ENCODE results near the gene LIN54.

DNA sequence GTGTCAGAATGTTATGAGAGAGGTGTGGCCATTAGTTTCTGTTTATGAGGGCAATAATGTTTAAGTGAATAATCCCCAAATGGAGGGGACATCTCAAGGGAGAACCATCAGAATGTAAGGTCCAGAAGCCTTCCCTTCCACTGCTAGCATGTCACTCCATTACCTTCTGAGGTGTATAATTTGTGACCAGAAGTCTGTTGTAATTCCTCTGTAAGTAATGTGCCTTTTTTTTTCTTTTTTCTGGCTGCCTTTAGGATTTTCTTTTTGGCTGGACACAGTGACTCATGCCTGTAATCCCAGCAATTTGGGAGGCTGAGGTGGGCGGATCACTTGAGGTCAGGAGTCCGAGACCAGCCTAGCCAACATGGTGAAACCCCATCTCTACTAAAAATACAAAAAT, 13.6 kb upstream of the LIN54 start:
- TF ChIP-seq CTCF (IDR thresholded peaks at IDR 0.05): no peak
- no peak for TF ChIP-seq POLR2A (IDR thresholded peaks at IDR 0.05)

Data from testis (tissue), 2 donors.